Stimulated activated CD4-positive, alpha-beta T cell treated with anti-CD3 and anti-CD28 coated beads, Interleukin-4, amount 100 ng/mL, for 4 hours (primary cell): ENCODE data around the gene AGPAT4.
"Not testable (repeated sequence)": the region's sequence is repeated elsewhere in the genome, so short reads cannot be mapped to it uniquely, and the experiment has no call there.

ENCODE experiments used
- DNase-seq, 2 experiments: peaks; one replicate each; pipeline ENCODE4 v3.0.0-alpha.2; 2020

Gene AGPAT4

DNA sequence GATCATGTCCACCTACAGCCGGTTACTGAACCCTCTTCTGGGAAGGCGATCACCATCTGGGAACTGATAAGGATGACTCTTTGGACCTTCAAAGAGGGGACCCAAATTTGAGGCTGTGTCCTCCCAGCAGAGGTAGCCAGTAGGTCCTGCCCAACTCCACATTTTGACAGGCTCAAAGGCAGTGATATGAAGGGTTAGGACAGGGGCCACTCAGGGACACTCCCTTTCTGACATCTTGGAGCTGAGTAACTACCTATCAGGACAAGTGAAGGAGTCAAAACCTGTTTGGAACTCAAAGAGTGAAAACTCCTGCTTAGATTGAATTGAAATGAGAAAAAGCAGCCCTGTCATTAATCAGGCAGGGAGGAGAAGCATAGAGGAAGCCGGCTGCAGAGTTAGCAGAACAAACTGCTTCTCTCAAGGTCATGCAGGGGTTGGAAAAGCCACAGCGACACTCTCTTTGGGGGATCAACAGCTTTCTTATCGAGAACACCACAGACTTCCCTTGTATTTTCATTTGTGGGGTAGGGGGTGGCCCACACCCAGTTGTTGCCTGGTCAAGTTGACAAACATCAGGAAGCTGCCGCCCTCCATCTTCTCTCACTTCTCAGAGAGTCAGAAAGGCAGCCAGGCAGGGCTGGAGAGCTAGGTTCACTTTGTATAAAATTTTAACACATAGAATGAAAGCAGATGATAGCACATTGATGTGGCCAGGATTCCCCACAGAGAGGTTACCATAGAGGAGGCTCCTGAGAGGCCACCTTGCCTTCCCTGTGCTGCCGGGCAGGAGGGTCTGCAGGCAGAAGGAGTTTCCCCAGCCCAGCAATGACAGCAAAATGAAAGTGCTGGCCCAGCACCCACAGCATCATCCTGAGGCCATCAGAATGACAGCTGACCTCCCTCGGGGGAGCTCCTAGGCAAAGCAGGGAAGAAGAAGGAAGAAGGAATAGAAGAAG, 47.6 kb downstream of the AGPAT4 start:
- DNase-seq = no peak

DNA sequence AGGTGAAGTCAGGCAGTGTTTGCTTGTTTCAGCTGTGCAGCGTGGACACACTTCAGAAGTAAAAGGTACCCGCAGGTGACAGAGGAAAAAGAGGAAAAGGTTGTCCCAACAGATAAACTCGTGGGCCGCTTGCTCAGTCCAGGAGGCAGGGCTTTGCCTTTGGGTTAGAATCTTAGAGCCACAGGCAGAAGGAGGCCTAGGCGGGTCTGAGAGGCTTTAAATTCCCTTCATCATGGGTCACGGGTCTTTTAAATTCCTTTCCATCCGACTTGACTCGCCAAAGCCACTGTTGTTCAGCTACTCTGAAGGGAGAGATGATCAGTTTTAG, 48.2 kb downstream of the AGPAT4 start:
- no peak for DNase-seq

DNA sequence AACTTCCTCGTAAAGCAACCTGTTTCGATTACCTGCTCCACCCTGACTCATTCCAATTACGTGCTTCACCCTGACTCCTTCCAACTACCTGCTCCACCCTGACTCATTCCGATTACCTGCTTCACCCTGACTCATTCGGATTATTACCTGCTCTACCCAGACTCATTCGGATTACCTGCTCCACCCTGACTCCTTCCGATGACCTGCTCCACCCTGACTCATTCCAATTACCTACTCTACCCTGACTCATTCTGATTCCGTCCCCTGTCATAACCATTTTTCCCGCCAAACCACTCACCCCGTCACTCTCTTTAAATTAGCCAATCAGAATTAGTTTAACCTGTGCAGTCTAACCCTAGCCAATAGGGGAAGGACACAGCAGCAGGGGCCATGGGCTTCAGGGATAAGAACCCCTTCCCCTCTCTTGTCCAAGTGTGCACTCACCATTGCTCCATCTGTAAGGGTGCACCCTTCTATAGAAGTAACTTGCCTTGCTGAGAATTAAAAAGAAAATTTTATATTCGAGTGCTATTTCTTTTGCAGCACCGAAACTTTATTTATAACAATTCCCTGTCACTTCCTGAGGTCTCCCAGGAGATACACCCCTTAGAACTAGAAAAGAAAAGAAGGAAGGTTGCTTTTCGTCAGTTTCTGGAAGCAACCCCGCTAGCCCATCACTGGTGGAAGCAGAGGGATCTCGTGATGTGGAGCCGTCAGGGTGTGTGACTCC, 48.7 kb downstream of the AGPAT4 start:
- DNase-seq = not testable (repeated sequence)

DNA sequence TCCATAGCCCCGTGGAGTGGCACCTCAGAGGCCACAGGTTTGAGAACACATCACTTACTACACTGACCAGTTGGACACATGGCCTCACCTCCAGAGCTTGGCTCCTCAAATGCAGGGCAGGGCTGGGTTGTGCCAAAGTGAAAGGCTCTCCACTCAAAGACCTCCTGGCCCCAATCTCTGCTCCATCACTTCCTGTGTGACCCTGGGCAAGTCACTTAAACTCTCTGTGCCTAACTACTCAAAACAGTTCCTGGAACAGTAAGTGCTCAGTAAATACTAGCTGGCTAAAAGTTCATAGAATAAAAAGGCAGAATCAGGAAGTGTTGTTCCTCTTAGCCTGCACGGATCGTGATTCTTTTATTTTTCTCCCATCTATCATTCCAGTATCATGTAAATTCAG, 50.2 kb downstream of the AGPAT4 start:
- DNase-seq = no peak

DNA sequence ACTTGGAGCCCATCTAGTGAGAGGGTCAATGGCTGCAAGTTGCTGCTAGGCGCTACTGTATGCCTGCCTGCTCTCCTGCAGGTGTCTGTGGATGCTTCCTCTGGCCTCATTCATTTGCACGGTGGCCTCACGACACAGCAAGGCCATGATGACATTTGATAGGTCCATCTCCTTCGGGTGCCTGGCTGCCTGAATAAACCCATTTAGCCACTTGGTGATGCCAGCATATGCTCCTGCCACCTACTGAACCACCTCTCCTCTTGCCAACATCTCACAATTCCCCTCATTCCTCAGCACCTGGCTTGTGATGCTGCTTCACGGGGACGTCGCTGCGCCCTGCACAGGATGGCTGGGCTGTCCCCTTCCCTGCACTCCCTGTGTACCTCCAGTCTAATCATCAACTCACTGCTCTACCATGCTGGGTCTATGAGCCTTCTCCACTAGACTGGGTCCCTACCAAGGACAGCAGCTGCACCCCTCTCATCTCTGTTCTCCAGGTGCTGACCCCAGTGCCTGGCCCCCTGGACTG, 51.1 kb downstream of the AGPAT4 start:
- no peak for DNase-seq

DNA sequence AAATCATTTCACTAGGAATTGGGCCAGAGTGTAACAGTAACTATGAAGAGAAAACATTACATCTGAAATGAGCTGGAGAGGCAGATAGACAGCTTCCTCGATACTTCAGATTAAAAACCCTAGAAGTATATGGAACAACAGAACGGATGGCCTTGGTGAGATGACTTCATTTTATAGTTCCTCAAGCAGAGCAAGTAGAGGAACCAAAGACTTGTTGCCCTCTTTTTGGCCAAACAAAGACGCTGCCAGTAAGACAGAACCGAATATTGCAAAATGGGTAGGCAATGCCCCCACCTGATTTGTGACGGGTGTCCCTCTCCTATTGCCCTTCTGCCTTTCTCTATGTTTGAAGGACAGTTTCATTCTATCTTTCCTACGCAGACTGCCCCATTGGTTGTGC, 53.5 kb downstream of the AGPAT4 start:
- DNase-seq = no peak

DNA sequence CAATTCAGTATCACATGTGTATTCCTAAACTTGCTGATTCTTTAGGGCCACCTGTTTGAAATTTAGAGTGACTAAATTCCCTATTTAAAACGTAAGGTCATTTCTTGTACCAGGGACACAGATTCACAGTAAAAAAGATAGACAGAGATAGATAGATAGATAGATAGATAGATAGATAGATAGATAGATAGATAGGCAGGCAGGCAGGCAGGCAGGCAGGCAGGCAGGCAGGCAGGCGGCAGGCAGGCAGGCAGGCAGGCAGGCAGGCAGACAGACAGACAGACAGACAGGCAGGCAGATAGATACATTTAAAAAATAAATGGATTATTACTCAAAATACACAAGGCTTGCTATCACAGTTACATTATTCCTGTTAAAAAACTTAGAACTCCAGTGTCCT, 54.2 kb downstream of the AGPAT4 start:
- no peak for DNase-seq

DNA sequence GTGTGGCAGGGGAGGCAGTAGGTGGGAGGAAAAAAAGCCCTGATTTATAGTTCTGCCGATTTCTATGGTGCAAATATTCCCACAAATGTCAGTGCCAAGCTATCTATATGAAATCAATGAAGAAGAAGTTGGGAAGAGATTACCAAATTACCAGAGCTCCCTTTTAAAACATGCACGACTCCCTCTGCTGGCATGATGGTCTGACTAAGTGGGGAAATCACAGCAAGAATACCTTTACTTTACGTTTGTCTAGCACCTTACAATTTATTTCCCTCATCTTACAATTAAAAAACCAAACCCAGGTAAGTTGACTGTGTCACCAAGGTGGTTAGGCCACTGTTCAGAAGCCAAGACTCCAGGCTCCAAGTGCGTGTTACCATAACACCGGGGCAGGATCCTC, 55.6 kb downstream of the AGPAT4 start:
- no peak for DNase-seq

DNA sequence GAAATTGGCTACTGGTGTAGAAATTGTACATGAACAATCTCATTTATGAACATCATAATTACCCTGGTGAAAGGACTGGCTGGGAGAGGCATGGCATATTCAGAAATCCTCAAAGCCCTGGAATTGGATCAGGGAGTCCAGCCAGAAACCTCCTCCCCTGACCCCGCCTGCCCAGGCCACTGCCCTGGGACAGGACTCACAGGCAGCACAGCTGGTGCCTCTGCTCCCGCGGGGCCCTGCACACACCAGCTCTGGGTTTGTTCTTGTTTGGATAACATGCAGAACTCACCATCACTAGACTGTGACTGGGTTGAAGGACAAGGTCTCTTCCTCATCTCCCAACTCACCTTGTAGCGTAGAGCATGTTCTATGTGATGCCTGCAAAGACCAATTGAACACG, 56.2 kb downstream of the AGPAT4 start:
- no peak for DNase-seq

DNA sequence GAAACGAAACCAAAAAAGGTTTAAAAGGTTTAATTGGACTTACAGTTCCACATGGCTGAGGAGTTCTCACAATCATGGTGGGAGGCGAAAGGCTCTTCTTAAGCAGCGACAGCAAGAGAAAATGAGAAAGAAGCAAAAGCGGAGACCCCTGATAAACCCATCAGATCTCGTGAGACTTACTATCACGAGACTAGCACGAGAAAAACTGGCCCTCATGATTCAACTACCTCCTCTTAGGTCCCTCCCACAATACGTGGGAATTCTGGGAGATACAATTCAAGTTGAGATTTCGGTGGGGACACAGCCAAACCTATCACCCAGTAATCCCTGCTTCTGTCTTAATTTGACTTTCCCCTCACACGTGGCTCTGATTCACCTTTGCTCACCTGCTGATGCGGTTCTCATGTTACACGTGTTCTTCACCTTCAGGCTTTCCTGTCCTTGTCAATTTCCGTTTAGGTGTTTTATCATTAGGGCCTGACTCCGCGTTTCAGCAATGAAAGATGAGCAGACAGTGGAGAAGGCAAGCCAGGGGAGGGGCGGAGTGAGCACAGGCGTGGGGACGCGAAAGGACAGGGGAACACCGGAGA, 57.1 kb downstream of the AGPAT4 start:
- no peak for DNase-seq

DNA sequence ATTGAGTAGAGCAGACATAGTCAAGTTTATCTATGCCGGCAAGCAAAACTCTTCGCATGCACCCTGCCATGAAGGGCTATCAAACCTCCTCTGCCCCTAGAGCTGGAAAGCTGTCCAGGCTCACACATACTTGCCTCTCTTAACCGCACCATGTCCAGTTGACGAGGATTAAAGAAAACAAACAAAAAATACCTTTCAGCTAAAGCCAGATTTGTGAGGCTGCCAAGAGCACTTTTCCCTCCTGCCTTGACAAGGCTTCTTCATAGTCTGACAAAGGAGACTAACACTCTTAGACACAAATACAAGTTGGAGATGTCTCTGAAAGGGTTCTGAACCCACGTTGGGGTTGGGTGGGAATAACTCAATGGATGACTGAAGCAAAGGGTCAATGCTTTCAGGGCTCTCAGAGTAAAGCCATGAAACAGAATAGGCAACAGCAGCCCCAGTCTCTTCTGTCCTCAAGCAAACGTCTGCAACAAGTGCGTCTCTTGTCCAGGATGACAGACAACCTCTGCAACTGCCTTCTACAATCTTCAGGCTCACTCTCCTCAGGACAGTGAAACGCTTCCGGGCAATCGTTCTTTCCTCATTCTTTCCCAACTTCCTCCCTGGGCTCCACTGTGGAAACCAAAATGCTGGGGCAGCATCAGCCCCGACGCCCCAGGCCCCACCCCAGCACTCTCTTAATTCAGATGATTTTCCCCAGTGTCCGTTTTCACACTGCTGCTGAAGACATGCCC, 57.8 kb downstream of the AGPAT4 start:
- no peak for DNase-seq

DNA sequence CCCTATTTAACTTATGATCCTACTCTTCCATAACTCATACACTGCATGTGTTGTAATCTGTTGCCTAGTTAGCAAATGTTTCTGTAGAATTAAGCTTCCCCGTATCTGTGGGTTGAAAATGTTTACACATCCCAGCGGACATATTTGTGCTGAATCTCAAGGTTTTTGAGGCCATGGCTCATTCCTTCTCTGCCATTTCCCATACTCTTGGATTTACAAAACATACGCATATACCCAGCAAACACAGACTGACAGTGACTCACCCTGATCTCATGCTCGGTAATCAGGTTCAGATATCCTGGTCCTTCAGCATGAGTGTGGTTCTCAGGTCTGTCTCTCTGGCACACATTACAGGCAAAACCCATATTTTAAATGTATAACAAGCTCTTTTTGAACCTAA, 58.7 kb downstream of the AGPAT4 start:
- no peak for DNase-seq

DNA sequence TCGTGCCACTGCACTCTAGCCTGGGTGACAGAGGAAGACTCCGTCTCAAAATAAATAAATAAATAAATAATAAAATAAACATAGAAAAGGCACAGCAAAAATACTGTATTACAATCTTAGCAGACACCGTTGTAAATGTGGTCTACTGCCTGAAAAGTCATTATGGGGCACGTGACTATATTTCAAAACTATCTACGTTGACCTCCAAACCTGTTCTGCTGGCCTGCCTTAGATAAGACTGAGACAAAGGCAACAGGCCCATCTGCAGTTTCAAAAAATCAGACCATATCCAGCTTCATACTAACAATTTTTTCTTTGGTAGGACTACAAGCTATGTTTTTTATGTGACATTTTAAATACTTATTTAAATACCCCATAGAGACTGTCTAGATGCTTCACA, 59.1 kb downstream of the AGPAT4 start:
- no peak for DNase-seq

DNA sequence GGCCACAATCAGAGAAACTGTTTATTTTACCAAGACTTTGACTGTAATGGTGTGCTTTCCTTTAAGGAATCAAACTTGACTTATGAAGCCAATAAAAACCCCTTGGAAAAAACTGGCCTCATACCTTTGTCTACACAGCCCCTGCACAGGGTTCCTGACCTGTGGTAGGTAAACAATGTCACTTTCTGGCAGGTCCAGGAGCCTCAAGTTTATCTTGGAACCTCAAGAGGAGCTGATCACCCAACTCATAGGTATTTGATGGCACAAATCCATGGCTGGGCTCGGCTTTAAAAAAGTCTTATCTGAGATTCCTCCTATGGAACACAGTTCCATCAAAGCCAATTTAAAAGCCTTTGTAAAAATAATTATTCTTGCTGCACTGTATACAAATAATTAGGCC, 61.0 kb downstream of the AGPAT4 start:
- no peak for DNase-seq

DNA sequence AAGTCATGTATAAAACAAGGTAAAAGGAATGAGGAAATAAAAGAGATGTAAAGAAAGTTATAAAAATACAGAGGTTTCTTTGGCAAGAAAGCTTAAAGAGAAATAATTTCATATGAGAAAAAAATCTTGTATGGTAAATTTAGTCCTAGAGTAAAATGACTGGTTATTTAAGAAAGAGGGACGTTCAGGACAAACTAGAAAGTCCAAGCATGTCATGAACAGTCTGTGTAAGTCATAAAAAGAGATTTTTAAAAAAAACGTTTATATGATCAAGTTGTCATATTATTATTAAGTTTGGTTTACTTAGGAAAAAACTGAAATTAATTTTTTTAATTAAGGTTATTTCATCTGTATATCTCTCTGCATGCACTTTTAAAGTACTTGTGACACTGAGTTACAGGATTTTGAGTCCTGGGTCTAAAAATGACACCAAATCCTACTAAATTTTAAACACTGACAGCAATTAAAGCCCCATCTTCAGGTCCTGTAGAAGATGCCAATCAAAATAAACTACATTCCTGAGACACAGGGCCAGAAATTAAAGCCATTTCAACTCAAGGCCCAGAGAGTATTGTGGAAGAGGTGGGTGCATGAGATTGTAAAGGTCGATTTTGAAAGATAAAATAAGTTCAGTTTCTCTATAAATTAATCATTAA, 62.4 kb downstream of the AGPAT4 start:
- DNase-seq = no peak

DNA sequence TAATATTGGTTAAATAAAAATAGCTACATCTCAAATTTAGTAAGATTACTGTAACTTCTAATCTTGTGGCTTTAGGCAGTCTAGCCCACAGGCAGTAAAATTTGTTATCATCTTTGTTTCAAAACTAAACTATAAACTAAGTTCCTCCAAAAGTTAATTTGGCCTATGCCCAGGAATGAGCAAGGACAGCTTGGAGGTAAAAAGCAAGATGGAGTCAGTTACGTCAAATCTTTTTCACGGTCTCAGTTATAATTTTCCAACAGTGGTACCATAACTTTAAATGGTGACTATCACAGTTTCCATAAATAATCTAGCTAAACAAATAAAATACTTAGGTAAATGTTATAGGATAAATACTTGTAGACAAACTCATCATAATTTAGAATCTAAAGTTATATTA, 63.0 kb downstream of the AGPAT4 start:
- DNase-seq = no peak

DNA sequence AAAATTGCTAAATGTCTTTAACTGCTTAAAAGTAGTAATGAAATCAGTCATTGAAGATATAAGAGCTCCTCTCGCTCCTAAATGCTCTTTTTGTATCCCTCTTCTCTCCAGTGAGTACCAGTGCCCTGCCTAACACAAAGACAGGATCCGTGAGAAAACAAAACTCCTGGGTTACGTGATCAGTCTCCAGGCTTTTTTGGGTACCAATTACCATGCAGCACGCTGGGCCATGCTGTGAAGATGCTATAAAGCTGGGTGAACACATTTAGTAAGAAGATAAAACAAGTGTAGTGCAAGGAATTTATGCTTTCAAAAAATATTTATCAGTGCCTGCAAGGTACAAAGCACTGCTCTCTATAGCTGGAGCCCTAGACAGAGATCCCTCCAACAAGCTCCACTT, 66.7 kb downstream of the AGPAT4 start:
- no peak for DNase-seq

DNA sequence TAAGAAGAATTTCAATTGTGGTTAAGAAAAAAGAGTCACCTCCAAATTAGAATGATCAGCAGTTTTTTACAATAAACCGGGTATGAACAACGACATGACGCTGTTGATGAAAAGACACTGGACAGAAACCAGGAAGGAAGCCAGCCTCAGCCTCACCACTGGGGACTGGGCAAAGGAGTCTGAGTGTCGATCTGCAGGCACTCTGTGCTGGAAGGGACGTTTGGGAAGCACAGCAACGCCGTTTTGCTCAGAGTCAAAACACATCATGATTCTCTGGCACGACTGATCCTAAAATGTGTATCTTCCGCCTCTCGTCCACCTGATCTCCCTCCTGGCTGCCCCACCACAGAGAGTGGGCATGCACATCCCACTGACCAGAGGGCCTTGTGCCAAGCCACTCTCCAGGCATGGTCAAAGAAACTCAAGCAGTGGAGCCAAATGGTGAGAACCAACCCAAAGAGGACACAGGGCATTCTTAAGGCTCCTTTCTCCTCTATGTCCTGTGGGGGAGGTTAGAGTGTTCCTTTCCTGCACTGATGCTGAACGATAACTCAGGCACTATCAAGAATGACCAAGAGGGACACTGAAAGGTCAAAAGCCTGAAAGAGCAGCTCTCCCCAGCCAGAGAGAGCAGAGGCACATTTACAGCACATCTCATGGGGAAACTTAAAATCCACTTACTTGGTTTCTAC, 68.8 kb downstream of the AGPAT4 start:
- DNase-seq = no peak

DNA sequence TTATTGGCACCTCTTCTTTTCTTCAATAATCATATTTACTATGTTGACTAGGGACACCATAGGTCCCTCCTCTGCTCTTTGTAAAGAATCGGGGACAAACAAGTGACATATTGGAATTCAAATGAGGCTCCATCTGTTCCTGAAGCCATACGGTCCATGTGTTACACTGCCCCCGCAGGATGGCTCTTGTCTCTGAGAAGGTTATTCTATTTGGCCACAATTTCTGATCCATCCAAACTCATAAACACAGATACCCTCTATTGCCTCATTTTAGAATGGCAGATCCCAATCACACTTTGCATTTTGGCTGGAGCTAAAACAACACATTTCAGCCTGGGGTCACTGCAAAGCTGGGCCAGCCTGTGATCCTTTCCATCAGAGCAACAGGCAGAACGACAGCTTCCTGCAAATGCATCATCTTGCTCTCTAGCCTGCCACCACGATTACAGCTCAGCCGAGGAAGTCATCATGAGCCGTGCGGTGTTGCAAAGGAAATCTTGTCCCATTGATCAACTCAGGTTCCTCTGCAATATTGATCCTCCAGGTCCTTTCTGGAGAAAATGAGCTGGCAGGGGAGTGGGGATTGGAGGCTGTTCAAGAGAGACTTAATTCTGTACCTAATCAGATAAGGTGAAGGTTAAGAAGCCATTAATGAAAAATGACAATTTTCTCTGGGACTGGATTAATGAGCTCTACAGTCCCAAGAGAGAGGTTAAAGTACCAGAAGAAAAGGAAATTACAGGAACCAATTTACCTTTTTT, 73.1 kb downstream of the AGPAT4 start:
- DNase-seq = no peak

DNA sequence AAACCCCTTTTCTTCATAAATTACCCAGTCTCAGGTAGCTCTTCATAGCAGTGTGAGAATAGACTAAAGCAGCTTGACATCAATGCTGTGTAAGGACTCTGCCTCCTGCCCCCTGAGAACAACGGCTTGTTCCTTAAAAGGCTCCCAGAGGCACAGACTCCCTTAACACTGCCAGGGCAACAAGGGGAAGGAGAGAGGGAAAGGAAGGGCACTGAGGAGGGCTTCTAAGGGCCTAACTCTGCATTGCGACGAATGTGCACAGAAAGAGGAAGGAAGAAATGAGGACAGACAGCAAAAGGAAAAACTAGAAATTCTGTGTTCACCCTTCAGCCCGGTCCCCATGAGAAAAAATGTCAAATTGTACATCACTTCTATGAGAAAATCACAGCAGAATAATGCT, 74.0 kb downstream of the AGPAT4 start:
- DNase-seq = no peak
